Calu3 (cell line): ENCODE results near the gene CBLN3. TPM values are rescaled to one million over a fixed set of nuclear protein-coding genes. Genes with fewer than 3 reads are reported as not detected.

Source experiments
- BruUV-seq: library from RNA; stranded (reverse); fragments of 400-500 nt; replicated peaks from 2 replicates; lab custom pipeline; 2021; lab: Mats Ljungman, UMichigan
- CTCF ChIA-PET: fragments of 300-600 bp; sonication (Branson Sonifier 250); formaldehyde crosslinking; loops from one replicate; lab custom pipeline; 2022; ENCODE audit warnings: antibody characterized with exemption; lab: Charles Lee
- DNase-seq: peaks from one replicate; pipeline ENCODE4 v3.0.0; 2022
- H3K27ac Mint-ChIP-seq: one replicate; pipeline ENCODE4 v1.8.0; 2022; ENCODE audit warnings: mixed read lengths; ENCODE audit not compliant: unreplicated experiment
- H3K27me3 Mint-ChIP-seq: one replicate; pipeline ENCODE4 v1.8.0; 2022; ENCODE audit warnings: mixed read lengths; ENCODE audit not compliant: unreplicated experiment
- H3K36me3 Mint-ChIP-seq: one replicate; pipeline ENCODE4 v1.8.0; 2022; ENCODE audit warnings: mild to moderate bottlenecking, moderate library complexity, mixed read lengths; ENCODE audit not compliant: insufficient read depth, unreplicated experiment
- H3K4me1 Mint-ChIP-seq: one replicate; pipeline ENCODE4 v1.8.0; 2022; ENCODE audit warnings: mild to moderate bottlenecking, low read depth, mixed read lengths; ENCODE audit not compliant: unreplicated experiment
- H3K4me3 Mint-ChIP-seq: one replicate; pipeline ENCODE4 v1.8.0; 2022; ENCODE audit warnings: mild to moderate bottlenecking, low read depth, moderate library complexity, mixed read lengths; ENCODE audit not compliant: unreplicated experiment
- H3K9me3 Mint-ChIP-seq: one replicate; pipeline ENCODE4 v1.8.0; 2022; ENCODE audit warnings: low read depth, mixed read lengths; ENCODE audit not compliant: unreplicated experiment
- CTCF ChIP-seq: fragments of 200-600 bp; IDR thresholded peaks from one replicate; pipeline ENCODE4 v1.8.0; 2022; ENCODE audit warnings: antibody characterized with exemption; ENCODE audit not compliant: unreplicated experiment
- intact Hi-C: fragments of 100-400 bp; cut with micrococcal nuclease; formaldehyde crosslinking; loops from one replicate; pipeline ENCODE4 v1.10.0; 2022; ENCODE audit not compliant: unreplicated experiment
- total RNA-seq: library from RNA; stranded (reverse); gene quantifications from 2 replicates; pipeline ENCODE4 v1.2.3, GENCODE V29; 2022

The CBLN3 gene
- total RNA-seq, 1 experiment from 2014 or later: 0.99 TPM

GRCh38 chr14:24440606-24441399, 11.3 kb upstream of the CBLN3 start:
- no peak for DNase-seq
- Mint-ChIP-seq H3K27ac (no peak overlapping the region), H3K4me1 (no peaks in the 10 kb centered on the region), H3K36me3 (peaks cover 59% of the 10 kb centered on the region), H3K27me3 (no peaks in the 10 kb centered on the region), H3K9me3 (no peaks in the 10 kb centered on the region), H3K4me3 (no peak overlapping the region)
- no TSS peak for BruUV-seq
- CTCF ChIA-PET: interaction anchor here (0.9 kb wide), 1 partner anchor 107 kb away, joined by 3 read pairs; no protein-coding TSS in a partner anchor
- TF ChIP-seq CTCF: no peak
- intact Hi-C loops: no loop called here

GRCh38 chr14:24439830-24440605, 10.6 kb upstream of the CBLN3 start:
- Mint-ChIP-seq H3K36me3 (peaks cover 63% of the 10 kb centered on the region), H3K9me3 (no peaks in the 10 kb centered on the region), H3K4me1 (no peaks in the 10 kb centered on the region), H3K27ac (no peak overlapping the region), H3K27me3 (no peaks in the 10 kb centered on the region), H3K4me3 (no peak overlapping the region)
- DNase-seq: no peak
- TF ChIP-seq CTCF: no peak
- CTCF ChIA-PET: interaction anchor here (0.9 kb wide), 1 partner anchor 106 kb away, joined by 3 read pairs; no protein-coding TSS in a partner anchor
- no TSS peak for BruUV-seq
- intact Hi-C loops: no loop called here

- BruUV-seq: no TSS peak
- no peaks in the 10 kb centered on the region for H3K27me3 Mint-ChIP-seq
- peaks cover 70% of the 10 kb centered on the region for H3K36me3 Mint-ChIP-seq
- CTCF ChIA-PET: interaction anchor here (0.7 kb wide), 1 partner anchor 94 kb away, joined by 3 read pairs; no protein-coding TSS in a partner anchor
- intact Hi-C loops: no loop called here
- H3K27ac Mint-ChIP-seq: no peak overlapping the region
- no peaks in the 10 kb centered on the region for H3K4me1 Mint-ChIP-seq
- no peak for TF ChIP-seq CTCF
- DNase-seq: no peak
- no peaks in the 10 kb centered on the region for H3K9me3 Mint-ChIP-seq
- H3K4me3 Mint-ChIP-seq: no peak overlapping the region
Observed at GRCh38 chr14:24439257-24439656, 9.8 kb upstream of the CBLN3 start.

- Mint-ChIP-seq H3K27me3 (no peaks in the 10 kb centered on the region), H3K9me3 (no peaks in the 10 kb centered on the region), H3K4me1 (no peaks in the 10 kb centered on the region), H3K4me3 (no peak overlapping the region), H3K36me3 (peaks cover 70% of the 10 kb centered on the region), H3K27ac (no peak overlapping the region)
- intact Hi-C loops: no loop called here
- BruUV-seq: no TSS peak
- TF ChIP-seq CTCF: no peak
- DNase-seq: no peak
- CTCF ChIA-PET: interaction anchor here (0.7 to 1.8 kb wide), 2 partner anchors 73 to 93 kb away, joined by 3 to 9 read pairs; no protein-coding TSS in a partner anchor
Observed at GRCh38 chr14:24438223-24439097, 9.0 kb upstream of the CBLN3 start.
